ENCODE measurements around the gene BUD13. TPM values are rescaled to one million over a fixed set of nuclear protein-coding genes. Genes with fewer than 3 reads are reported as not detected.

BUD13 gene
- total RNA-seq, 4 donors from 2014 or later: 10.8 to 17.1 (median 12.5) TPM

DNA sequence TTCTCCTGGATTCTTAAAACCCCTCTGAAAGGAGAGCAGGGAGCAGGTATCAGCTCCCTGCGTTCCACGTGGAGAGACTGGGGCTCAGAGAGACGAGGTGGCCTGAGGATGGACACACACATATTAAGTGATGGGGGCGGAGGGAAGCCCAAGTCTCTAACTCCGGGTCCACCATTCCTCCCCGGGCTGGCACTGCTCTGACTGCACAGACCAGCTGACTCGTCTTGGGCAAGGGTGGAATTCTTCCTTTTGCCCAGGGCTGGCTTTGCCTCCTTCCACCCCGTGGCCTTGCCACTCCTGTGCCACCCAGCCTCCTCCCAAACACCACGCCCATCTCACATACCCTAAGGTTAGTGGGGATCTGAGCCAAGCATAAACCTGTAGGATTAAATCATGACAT lies 65.0 kb downstream of the BUD13 start:
- intact Hi-C loops (cut with DNase I): no loop called here
- no peak for DNase-seq (ENCODE audit: extremely low spot score)
- Histone ChIP-seq H3K9me3 (no peaks in the 10 kb centered on the region), H3K27me3 (peaks cover 0 to 58% (median 2%) of the 10 kb centered on the region in 4 donors), H3K4me3 (no peak overlapping the region), H3K36me3 (no peaks in the 10 kb centered on the region), H3K27ac (replicated peaks in 1 of 4) (no peak overlapping the region), H3K4me1 (no peaks in the 10 kb centered on the region)
- TF ChIP-seq EP300 (IDR thresholded peaks at IDR 0.05): no peak
- no peak for TF ChIP-seq POLR2AphosphoS5 (IDR thresholded peaks at IDR 0.05)
- WGBS: 64% methylated on average over 9 of the region's 9 CpGs

DNA sequence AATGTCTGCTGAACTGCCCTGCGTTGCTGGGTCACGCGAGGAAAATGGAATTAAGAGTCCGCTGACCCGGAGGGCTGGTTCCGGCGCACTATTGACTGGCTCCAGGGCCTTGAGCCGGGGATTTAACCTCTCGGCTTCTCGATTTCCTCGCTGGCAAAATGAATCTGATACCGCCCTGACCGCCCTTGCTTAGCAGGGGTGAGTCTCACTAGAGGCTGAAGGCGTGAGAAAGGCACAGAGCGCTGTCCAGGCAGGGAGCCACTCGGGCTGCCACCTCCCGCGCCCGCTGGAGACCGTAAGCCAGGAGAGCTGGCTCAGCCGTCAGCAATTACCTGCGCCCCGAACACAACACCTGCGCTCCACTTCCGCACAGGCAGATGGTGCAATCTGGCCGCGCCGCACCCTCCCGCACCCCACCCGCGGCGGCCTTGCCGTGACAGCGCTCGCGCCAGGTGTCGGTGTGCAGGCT lies 65.6 kb downstream of the BUD13 start:
- Histone ChIP-seq H3K27ac (replicated peaks in 1 of 4) (no peak overlapping the region), H3K4me3 (no peak overlapping the region), H3K9me3 (no peaks in the 10 kb centered on the region), H3K4me1 (no peaks in the 10 kb centered on the region), H3K27me3 (peaks cover 0 to 54% (median 2%) of the 10 kb centered on the region in 4 donors), H3K36me3 (no peaks in the 10 kb centered on the region)
- intact Hi-C loops (cut with DNase I): no loop called here
- TF ChIP-seq CTCF (IDR thresholded peaks at IDR 0.05) (no peak), POLR2AphosphoS5 (IDR thresholded peaks at IDR 0.05) (no peak), EP300 (IDR thresholded peaks at IDR 0.05) (no peak), POLR2A (IDR thresholded peaks at IDR 0.05; ENCODE audit: low read depth) (no peak)
- DNase-seq (ENCODE audit: extremely low spot score): no peak
- WGBS: 41% methylated on average over 24 of the region's 37 CpGs

DNA sequence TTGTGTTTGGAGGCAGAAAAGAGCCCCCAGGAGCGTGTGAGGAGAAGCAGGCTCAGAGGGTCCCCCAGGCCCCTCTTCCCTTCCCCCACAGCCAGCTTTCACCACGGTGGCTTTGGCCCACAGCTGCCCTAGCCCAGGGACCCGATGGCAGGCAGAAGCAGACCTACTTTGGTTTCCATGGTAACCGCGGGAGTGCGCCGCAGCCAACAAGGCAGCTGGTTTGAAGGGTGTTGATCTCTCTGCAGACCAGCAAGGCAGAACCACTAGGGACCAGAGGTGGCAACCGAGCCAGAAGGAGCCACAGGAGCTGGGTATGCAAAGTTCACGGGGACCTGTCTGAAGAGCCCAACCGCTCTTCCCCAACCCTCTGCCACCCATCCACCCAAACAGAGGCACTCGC lies 69.4 kb downstream of the BUD13 start:
- WGBS: 43% methylated on average over 4 of the region's 11 CpGs
- no peak for TF ChIP-seq CTCF (IDR thresholded peaks at IDR 0.05)
- TF ChIP-seq EP300 (IDR thresholded peaks at IDR 0.05): no peak
- no peak for TF ChIP-seq POLR2A (IDR thresholded peaks at IDR 0.05; ENCODE audit: low read depth)
- TF ChIP-seq POLR2AphosphoS5 (IDR thresholded peaks at IDR 0.05): no peak
- no peaks in the 10 kb centered on the region for H3K4me1 ChIP-seq
- DNase-seq (ENCODE audit: extremely low spot score): no peak
- no peak overlapping the region for H3K4me3 ChIP-seq
- intact Hi-C loops (cut with DNase I): no loop called here
- H3K9me3 ChIP-seq: no peaks in the 10 kb centered on the region
- H3K27me3 ChIP-seq: peaks cover 0 to 17% (median 0%) of the 10 kb centered on the region in 4 donors
- no peak overlapping the region for H3K27ac ChIP-seq (replicated peaks in 1 of 4)
- no peaks in the 10 kb centered on the region for H3K36me3 ChIP-seq

DNA sequence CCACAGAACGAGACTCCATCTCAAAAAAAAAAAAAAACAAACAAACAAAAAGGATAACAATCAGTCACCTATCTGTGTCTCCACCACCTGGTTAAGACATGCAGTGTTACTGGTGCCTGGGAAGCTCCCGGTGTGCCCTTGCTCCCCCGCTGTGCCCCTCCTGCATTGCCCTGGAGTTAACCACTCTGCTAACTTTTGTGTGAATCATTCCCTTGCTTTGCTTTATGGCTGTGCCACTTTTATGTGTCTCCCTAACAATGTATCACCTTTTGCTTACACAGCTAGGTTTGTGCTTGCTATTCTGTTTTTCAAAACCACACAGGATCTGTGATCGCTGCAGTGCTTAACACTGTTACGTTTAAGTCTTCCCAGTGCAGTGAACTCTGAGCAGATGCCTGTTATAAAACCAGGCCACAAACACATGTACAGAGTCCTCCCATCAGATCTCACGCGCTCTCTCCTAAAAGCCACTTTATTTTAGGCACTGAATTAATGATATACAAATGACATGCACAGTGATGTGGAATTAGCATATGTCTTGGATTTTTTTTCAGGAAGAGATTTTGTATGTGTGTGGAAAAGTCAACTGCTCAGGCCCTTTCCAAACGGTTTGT lies 69.9 kb downstream of the BUD13 start:
- Histone ChIP-seq H3K36me3 (no peaks in the 10 kb centered on the region), H3K27ac (replicated peaks in 1 of 4) (no peak overlapping the region), H3K9me3 (no peaks in the 10 kb centered on the region), H3K27me3 (peaks cover 0 to 14% (median 0%) of the 10 kb centered on the region in 4 donors), H3K4me1 (no peaks in the 10 kb centered on the region), H3K4me3 (no peak overlapping the region)
- 81% methylated on average over 8 of the region's 8 CpGs for WGBS
- intact Hi-C loops (cut with DNase I): no loop called here
- TF ChIP-seq CTCF (IDR thresholded peaks at IDR 0.05) (no peak), POLR2AphosphoS5 (IDR thresholded peaks at IDR 0.05) (no peak), EP300 (IDR thresholded peaks at IDR 0.05) (no peak), POLR2A (IDR thresholded peaks at IDR 0.05; ENCODE audit: low read depth) (no peak)
- no peak for DNase-seq (ENCODE audit: extremely low spot score)

DNA sequence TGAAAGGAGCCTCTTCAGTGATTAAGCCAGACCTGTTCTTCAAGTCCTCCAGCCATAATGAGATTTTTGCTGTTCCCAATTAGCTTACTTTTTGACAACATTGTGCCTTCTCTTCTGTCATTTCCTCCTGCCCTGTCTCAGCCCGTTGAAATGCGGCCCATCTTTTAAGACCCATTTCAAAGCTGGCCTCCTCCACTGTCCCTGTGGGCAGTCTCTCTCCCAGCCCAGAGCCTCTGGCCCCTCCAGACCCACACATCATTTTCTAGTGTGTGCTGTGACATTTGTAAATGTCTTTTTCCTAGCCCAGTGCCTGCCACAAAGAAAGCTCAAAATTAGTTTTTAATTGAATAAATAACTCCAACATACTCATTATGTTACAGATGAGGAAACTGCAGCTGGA lies 70.9 kb downstream of the BUD13 start:
- 73% methylated on average over 2 of the region's 2 CpGs for WGBS
- no peak for DNase-seq (ENCODE audit: extremely low spot score)
- no peak overlapping the region for H3K27ac ChIP-seq (replicated peaks in 1 of 4)

More for the DNA sequence above, 70.9 kb downstream of the BUD13 start:
- no peaks in the 10 kb centered on the region for H3K4me1 ChIP-seq
- H3K36me3 ChIP-seq: no peaks in the 10 kb centered on the region
- no peak overlapping the region for H3K4me3 ChIP-seq
- TF ChIP-seq POLR2A (IDR thresholded peaks at IDR 0.05; ENCODE audit: low read depth) (no peak), CTCF (IDR thresholded peaks at IDR 0.05) (no peak), POLR2AphosphoS5 (IDR thresholded peaks at IDR 0.05) (no peak), EP300 (IDR thresholded peaks at IDR 0.05) (no peak)
- peaks cover 0 to 6% (median 0%) of the 10 kb centered on the region in 4 donors for H3K27me3 ChIP-seq
- intact Hi-C loops (cut with DNase I): no loop called here
- H3K9me3 ChIP-seq: no peaks in the 10 kb centered on the region

Measured in esophagus muscularis mucosa (tissue), 4 donors.